Stimulated activated CD4-positive, alpha-beta T cell treated with anti-CD3 and anti-CD28 coated beads, Interleukin-12 subunit alpha, Interleukin-12 subunit beta, amount 100 ng/mL, for 24 hours (primary cell): ENCODE results near the gene CHFR.
A peak's percentile ranks its signal among the peaks of the same experiment; 100 is the strongest.
"Not testable (repeated sequence)": the region's sequence is repeated elsewhere in the genome, so short reads cannot be mapped to it uniquely, and the experiment has no call there.

ENCODE experiments used
- DNase-seq, 2 experiments: peaks; one replicate each; pipeline ENCODE4 v3.0.0-alpha.2; 2020; ENCODE audit warnings: low read depth in 2 of 2

Gene CHFR, protein sequence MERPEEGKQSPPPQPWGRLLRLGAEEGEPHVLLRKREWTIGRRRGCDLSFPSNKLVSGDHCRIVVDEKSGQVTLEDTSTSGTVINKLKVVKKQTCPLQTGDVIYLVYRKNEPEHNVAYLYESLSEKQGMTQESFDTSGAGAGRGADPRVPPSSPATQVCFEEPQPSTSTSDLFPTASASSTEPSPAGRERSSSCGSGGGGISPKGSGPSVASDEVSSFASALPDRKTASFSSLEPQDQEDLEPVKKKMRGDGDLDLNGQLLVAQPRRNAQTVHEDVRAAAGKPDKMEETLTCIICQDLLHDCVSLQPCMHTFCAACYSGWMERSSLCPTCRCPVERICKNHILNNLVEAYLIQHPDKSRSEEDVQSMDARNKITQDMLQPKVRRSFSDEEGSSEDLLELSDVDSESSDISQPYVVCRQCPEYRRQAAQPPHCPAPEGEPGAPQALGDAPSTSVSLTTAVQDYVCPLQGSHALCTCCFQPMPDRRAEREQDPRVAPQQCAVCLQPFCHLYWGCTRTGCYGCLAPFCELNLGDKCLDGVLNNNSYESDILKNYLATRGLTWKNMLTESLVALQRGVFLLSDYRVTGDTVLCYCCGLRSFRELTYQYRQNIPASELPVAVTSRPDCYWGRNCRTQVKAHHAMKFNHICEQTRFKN

DNA sequence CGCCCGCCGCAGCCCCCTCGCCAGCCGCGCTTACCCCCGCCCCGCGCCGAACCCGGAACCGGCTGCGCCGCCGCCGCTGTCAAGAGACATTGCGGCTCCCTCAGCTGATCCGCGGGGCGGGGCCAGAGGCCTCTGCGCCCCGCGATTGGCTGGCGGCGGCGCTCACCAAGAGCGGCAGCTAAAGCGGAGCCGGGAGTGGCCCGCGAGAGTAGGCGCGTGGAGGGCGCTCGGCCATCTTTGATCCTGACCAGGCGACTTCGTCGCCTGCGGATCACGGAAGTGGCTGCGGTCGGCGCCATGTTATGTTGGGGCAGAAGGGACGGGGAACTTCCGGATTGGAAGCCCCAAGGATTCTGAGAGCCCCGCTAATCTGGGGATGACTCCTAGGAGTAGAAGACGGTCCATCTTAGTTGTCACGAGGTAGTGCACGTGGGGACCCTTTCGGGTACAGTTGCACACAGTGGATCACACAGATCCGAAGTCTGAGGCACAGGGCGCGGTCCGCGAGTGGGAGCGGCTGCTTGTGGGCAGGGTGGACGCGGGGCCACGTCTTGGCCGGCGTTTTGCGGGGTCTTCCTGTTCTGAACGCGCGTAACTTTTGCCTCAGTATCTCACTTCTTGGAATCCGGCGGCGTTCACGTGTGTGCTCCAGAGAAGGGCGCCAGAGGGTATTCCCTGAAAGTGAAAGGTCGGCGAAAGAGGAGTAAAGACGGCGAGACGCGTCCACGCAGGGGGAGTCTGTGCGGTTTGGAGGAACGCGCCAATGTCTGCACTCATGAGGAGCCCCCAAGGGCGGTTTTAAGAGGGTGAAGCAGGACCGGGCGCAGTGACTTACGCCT, at the start of gene CHFR:
Gene CHFR, minus strand, starts transcription at position 93 of the 839 bp plus-strand sequence. CDS start 277 bp downstream, outside the sequence.
- DNase-seq = peak; percentile 89 to 92

DNA sequence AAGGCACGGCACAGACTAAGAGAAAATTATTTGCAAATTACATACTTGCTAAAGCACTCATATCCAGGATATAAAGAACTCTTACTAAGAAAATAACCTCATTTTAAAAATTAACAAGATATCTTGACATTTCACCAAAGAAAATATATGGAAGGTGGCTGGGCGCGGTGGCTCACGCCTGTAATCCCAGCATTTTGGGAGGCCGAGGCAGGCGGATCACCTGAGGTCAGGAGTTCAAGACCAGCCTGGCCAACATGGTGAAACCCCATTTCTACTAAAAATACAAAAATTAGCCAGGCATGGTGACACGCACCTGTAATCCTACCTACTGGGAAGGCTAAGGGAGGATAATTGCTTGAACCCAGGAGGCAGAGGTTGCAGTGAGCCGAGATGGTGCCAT, 49.5 kb upstream of the CHFR start:
- DNase-seq = not testable (repeated sequence)

DNA sequence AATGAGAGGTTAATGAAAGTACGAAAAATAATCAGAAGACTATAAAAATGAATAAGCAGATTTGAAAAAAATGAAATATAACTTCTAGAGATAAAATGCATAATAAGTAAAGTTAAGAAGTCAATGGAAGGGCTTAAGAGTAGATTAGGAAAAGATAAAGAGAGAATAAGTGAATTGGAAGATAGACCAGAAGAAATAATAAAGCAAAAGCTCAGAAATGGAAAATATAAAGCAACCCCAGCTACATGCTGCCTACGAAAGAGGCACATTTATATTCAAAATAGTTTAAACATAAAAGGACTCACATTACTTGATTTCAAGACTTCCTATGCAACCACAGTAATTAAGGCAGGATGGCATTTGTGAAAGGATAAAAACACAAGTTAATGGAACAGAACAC, 48.8 kb upstream of the CHFR start:
- DNase-seq = no peak

- no peak for DNase-seq
These were observed 39.0 kb upstream of the CHFR start for GRCh38 chr12:132926415-132926833.

DNA sequence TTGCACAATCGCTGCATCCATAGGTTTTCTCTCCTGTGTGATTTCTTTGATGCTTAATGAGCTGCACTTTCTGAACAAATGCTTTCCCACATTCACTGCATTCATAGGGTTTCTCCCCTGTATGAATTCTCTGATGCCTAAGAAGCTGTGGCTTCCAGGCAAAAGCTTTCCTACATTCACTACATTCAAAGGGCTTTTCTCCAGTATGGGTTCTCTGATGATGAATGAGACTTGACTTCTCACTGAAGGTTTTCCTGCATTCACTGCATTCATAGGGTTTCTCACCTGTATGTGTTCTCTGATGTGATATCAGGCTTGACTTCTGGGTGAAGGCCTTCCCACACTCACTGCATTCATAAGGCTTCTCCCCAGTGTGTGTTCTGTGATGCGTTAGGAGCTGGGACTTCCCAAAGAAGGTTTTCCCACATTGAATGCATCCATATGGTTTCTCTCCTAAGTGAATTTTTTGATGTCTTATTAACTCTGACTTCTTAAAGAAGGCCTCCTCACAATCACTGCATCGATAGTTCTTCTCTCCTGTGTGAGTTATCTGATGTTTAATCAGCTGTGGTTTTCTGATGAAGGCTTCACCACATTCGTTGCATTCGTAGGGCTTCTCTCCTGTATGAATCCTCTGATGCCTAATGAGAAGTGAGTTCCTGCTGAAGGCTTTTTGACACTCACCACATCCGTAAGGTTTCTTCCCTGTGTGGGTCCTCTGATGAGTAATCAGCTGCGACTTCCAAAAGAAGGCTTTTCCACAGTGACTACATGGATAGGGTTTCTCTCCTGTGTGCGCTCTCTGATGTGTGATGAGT, 38.4 kb upstream of the CHFR start:
- DNase-seq = no peak

- no peak for DNase-seq
These were observed 37.0 kb upstream of the CHFR start for GRCh38 chr12:132924356-132924755.

DNA sequence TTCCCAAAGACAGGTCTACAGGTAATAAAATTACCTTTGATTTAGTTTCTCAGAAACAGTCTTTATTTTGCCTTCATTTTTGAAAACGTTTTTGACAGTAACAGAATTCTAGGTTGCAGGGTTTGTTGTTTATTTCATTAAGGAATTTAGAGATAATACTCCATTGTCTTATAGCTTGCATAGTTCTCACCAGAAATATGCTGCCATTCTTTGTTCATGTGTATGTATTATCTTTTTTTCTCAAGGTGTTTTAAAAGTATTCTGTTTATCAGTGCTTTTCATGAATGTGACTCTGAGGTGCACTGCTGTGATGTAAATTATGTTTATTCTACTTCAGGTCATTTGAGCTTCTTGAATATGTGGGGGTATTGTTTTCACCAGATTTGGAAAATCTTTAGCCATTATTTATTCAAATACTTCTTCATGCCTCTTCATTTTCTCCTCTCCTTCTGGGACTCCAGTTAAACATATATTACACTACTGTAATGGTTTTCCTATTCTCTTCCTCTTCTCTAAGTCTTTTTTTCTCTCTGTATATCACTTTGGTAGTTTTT, 36.0 kb upstream of the CHFR start:
- DNase-seq = no peak

- DNase-seq = no peak
These were observed 35.3 kb upstream of the CHFR start for GRCh38 chr12:132922676-132923075.

GRCh38 chr12:132921685-132922084, 34.3 kb upstream of the CHFR start:
- no peak for DNase-seq

GRCh38 chr12:132918680-132919079, 31.3 kb upstream of the CHFR start:
- DNase-seq = no peak

DNA sequence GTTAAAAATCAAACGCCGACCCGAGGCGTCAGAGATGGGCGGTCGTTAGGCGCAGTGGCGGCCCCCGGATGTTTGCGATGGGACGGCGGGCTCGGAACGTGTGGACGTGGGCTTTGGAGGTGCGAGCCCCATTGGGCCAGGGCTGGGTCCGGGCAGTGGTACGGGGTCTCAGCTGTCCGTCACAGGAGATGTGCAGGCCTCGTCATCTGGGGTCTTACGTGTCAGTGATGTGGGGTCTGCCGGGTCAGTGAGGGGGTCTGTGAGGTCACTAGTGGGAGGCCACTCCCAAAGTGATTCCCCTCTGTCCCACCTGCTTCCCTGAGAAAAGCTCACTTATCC, 21.6 kb upstream of the CHFR start:
- DNase-seq = no peak

DNA sequence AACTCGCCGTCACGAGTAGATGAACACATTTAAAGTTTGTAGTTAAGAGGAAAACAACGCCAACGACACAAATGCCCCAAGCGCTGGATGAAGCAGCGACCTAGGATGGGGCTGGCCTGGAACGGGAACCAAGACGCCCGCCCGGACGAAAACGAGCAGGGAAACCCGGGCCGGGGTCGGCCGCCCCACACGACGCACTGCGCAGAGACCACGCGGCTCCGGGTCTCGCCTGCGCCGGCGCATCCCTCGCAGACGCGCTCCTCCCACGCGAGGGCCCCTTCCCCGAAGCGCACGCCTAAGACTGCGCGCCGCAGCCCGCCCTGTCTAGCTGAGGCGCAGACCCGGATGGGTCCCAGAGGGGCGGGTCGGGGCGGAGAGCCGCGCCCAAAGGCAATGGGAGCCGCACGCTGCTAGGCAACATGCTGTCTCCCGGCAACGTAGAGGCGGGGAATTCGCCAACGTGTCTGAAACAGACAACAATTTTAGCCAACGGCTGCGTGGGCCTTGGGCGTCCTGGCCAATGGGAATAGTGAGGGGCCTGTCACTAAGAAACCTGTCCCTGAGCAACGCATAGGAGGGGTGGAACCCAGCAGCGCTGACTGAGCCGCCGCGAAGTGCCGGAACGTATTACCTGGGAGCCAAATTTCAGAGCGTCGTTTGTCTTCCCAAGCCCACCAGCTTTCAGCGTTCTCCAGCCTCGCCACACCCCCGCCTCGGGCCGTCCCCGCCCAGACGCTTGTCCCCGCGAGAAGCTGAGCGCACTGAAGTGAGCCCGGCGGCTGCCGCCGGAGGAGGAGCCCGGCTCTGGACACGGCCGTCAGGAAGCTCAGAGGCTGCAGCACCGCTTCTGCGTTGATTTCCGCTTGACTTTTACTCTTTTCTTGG, 21.0 kb upstream of the CHFR start:
- peak; percentile 92 to 94 for DNase-seq

DNA sequence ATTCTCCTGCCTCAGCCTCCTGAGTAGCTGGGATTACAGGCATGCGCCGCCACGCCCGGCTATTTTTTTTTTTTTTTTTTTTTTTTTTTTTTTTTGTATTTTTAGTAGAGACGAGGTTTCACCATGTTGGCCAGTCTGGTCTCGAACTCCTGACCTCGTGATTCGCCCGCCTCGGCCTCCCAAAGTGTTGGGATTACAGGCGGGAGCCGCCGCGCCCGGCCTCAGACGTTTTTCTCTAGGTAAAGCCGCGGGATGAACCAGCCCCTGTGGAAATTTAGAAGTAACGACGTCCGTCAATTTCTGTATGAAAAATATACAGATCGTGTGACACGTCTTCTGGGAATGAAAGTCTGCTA, 20.4 kb upstream of the CHFR start:
- not testable (repeated sequence) for DNase-seq

- DNase-seq = no peak
These were observed 19.8 kb upstream of the CHFR start for GRCh38 chr12:132907216-132907615.

DNA sequence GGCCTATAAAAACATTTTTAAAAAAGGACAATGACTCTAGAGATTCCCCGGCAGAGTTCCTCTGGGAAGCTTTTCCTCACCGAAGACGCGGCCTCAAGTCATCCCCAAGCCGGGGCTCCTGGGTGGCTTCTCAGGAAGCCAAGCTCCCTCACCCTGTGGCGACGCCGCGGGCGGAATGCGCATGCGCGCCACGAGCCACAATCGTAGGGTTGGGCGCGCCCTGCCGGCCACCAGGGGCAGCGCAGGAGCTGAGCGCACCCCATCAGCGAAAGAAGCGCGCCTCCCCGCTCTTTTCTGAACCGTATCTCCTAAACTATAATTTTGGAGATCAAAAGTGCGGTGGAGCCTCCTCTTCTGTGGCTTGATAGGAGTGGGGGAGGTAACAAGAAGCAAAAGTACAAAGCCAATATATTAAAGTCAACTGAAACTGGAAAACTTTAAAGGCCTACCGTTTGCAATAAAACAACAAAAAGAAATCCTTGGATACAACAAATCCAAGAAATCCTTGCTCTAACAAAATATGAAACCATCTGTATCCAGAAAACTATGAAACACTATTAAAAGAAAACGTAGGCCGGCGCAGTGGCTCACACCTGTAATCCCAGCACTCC, 17.4 kb upstream of the CHFR start:
- peak; percentile 80 to 90 for DNase-seq

GRCh38 chr12:132899033-132899432, 11.6 kb upstream of the CHFR start:
- DNase-seq = no peak

DNA sequence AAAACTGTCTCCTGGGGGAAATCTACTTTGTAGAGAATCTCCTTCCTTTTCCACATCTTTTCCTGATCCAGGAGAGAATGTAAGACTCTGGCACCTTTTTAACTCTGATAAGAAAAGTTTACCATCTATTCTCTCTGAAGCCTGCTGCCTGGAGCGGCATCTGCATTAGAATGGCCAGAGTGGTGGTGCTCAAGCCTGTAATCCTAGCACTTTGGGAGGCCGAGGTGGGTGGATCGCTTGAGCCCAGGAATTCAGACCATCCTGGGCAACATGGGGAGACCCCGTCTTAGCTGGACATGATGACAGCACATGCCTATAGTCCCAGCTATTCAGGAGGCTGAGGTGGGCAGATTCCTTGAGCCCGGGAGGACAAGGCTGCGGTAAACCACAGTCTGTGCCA, 1.4 kb upstream of the CHFR start:
- DNase-seq = no peak

DNA sequence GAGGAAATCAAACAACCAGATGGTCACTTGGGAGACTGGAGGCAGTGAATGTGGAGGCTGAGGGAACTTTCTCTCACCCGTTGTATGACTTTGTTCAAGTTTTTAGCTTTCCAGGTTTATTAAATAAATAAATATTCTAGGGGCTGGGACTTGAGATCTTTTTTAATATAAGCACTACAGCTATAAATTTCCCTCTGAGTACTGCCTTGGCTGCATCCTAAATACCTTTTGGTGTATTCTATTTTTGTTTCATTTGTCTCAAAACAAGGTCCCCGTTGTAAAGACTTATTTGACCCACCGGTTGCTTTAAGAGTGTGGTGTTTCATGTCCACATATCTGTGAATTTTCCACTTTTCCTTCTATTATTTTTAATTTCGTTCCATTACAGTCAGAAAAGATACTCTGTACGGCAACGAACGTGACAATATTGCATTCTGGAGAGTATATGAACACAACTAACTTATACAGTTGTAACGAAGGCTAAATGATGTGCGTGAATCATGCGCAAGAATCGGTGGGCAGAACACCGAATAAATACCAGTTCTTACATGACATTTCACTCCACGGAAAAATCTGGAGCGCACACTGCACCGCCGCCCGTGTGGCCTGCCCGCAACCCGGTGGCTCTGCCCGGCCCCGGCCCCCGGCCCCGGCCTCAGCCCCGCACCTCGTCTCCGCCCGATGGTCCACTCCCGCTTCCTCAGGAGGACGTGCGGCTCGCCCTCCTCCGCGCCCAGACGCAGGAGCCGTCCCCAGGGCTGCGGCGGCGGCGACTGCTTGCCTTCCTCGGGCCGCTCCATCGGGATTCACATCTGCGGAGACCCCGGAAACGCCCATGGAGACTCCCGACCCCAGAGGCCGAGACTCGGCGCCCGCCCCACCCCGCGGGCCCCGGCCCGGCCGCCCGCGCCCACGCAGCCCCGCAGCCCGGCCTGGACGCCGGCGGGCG, 602 bp downstream of the CHFR start:
- DNase-seq = no peak

GRCh38 chr12:132881818-132882217, 5.6 kb downstream of the CHFR start:
- DNase-seq = no peak
